IMR-90 (cell line): ENCODE measurements around the gene IGFBP1. TPM values are rescaled to one million over a fixed set of nuclear protein-coding genes. Genes with fewer than 3 reads are reported as not detected.

Experiments used
- ATAC-seq: fragments of 200-7000 bp; cut with Tn5 transposase; 2 replicates; pipeline ENCODE4 v1.9.1; 2020; ENCODE audit warnings: low read depth, mild to moderate bottlenecking, moderate library complexity
- BruUV-seq: library from RNA; stranded (reverse); fragments of 400-500 nt; replicated peaks from 2 replicates; lab custom pipeline; 2021; lab: Mats Ljungman, UMichigan
- CTCF ChIA-PET: fragments of 300-600 bp; formaldehyde crosslinking; extraction: SDS; loops from one replicate; lab custom pipeline; 2021; ENCODE audit warnings: antibody characterized with exemption; lab: Yijun Ruan, JAX
- POLR2A ChIA-PET: fragments of 300-600 bp; sonication (Branson Sonifier 250); formaldehyde crosslinking; loops from one replicate; lab custom pipeline; 2022; ENCODE audit warnings: antibody characterized with exemption; ENCODE audit not compliant: unreplicated experiment; lab: Charles Lee
- DNase-seq: peaks from one replicate; pipeline ENCODE4 v3.0.0; 2013
- H2AFZ ChIP-seq: replicated peaks from 2 replicates; pipeline ENCODE3; 2013; ENCODE audit warnings: low read length, mild to moderate bottlenecking; ENCODE audit not compliant: poor library complexity
- H2AK5ac ChIP-seq: 2 replicates; pipeline ENCODE4 v1.6.1; 2013; ENCODE audit warnings: low read depth, low read length, inconsistent platforms
- H2AK9ac ChIP-seq: replicated peaks from 2 replicates; pipeline ENCODE3; 2013; ENCODE audit warnings: mild to moderate bottlenecking, low read depth, low read length, moderate library complexity; ENCODE audit not compliant: poor library complexity
- H2BK120ac ChIP-seq: 2 replicates; pipeline ENCODE4 v1.6.1; 2013; ENCODE audit warnings: low read depth, low read length, inconsistent platforms
- H2BK15ac ChIP-seq: 3 replicates; pipeline ENCODE4 v1.6.1; 2013; ENCODE audit warnings: low read depth, low read length, inconsistent platforms
- H2BK20ac ChIP-seq: 2 replicates; pipeline ENCODE4 v1.6.1; 2013; ENCODE audit warnings: low read depth, mild to moderate bottlenecking, inconsistent platforms, low read length, moderate library complexity
- H2BK5ac ChIP-seq: 2 replicates; pipeline ENCODE4 v1.6.1; 2013; ENCODE audit warnings: mild to moderate bottlenecking, low read depth, low read length, inconsistent platforms; ENCODE audit not compliant: poor library complexity, severe bottlenecking
- H3K14ac ChIP-seq: replicated peaks from 2 replicates; pipeline ENCODE4 v1.6.1; 2013; ENCODE audit warnings: low read depth, low read length, inconsistent platforms
- H3K18ac ChIP-seq: 2 replicates; pipeline ENCODE4 v1.6.1; 2013; ENCODE audit warnings: low read depth, low read length, control low read depth
- H3K23ac ChIP-seq: 2 replicates; pipeline ENCODE4 v1.6.1; 2013; ENCODE audit warnings: low read depth, low read length, inconsistent platforms
- H3K27ac ChIP-seq: 2 replicates; pipeline ENCODE4 v1.5.1; 2013; ENCODE audit warnings: mild to moderate bottlenecking, control low read depth, low read length; ENCODE audit not compliant: insufficient read depth
- H3K27me3 ChIP-seq: 2 replicates; pipeline ENCODE4 v1.6.1; 2013; ENCODE audit warnings: low read length; ENCODE audit not compliant: control insufficient read depth, insufficient read depth
- H3K36me3 ChIP-seq: 2 replicates; pipeline ENCODE4 v1.6.1; 2013; ENCODE audit warnings: low read length, mixed read lengths; ENCODE audit not compliant: control insufficient read depth, insufficient read depth
- H3K4ac ChIP-seq: 2 replicates; pipeline ENCODE4 v1.6.1; 2013; ENCODE audit warnings: low read depth, low read length, inconsistent platforms
- H3K4me1 ChIP-seq: 2 replicates; pipeline ENCODE4 v1.6.1; 2013; ENCODE audit warnings: low read length, mixed read lengths; ENCODE audit not compliant: control insufficient read depth, insufficient read depth
- H3K4me2 ChIP-seq: 2 replicates; pipeline ENCODE4 v1.6.1; 2013; ENCODE audit warnings: low read depth, mild to moderate bottlenecking, control low read depth, low read length, moderate library complexity
- H3K4me3 ChIP-seq: 2 replicates; pipeline ENCODE4 v1.5.1; 2013; ENCODE audit warnings: low read depth, mild to moderate bottlenecking, control low read depth, low read length, moderate library complexity; ENCODE audit not compliant: insufficient read depth
- H3K56ac ChIP-seq: 2 replicates; pipeline ENCODE4 v1.6.1; 2013; ENCODE audit warnings: low read length, inconsistent platforms; ENCODE audit not compliant: insufficient read depth; ENCODE audit errors: extremely low read depth
- H3K79me1 ChIP-seq, 2 experiments: 2 replicates each; pipeline ENCODE4 v1.6.1; 2013; ENCODE audit warnings: low read length in 2 of 2, inconsistent platforms in 1 of 2, low read depth in 1 of 2
- H3K9ac ChIP-seq: 2 replicates; pipeline ENCODE4 v1.6.1; 2013; ENCODE audit warnings: low read depth, low read length, control low read depth
- H3K9me1 ChIP-seq: 2 replicates; pipeline ENCODE4 v1.6.1; 2013; ENCODE audit warnings: low read length, inconsistent platforms; ENCODE audit not compliant: insufficient read depth
- H3K9me3 ChIP-seq: 2 replicates; pipeline ENCODE4 v1.6.1; 2013; ENCODE audit warnings: low read length; ENCODE audit not compliant: control insufficient read depth, insufficient read depth
- H4K20me1 ChIP-seq: 2 replicates; pipeline ENCODE4 v1.6.1; 2013; ENCODE audit warnings: low read length, inconsistent platforms; ENCODE audit not compliant: insufficient read depth
- H4K5ac ChIP-seq: 2 replicates; pipeline ENCODE4 v1.6.1; 2013; ENCODE audit warnings: mild to moderate bottlenecking, low read depth, low read length, control low read depth
- H4K8ac ChIP-seq, 2 experiments: 2 replicates each; pipeline ENCODE4 v1.6.1; 2013; ENCODE audit warnings: low read depth in 2 of 2, low read length in 2 of 2, control low read depth in 1 of 2, inconsistent platforms in 1 of 2
- H4K91ac ChIP-seq: 2 replicates; pipeline ENCODE4 v1.6.1; 2013; ENCODE audit warnings: low read depth, low read length, inconsistent platforms; ENCODE audit not compliant: insufficient read depth
- BHLHE40 ChIP-seq: fragments of 150-350 bp; IDR thresholded peaks from 2 replicates; pipeline ENCODE4 v1.6.1; 2016; ENCODE audit warnings: mild to moderate bottlenecking, low read depth, low read length
- CTCF ChIP-seq: conservative IDR thresholded peaks from 2 replicates; pipeline ENCODE4 v1.5.1; 2012; ENCODE audit warnings: mild to moderate bottlenecking, low read depth, low read length, improper control_type of control experiment
- WGBS, 2 experiments: methylation state at CpG; one replicate each; pipeline versions ENCODE4 v1.1.5 to v1.1.7; 2013; ENCODE audit warnings: missing lambda C conversion rate in 2 of 2; ENCODE audit not compliant: insufficient read length in 1 of 2; ENCODE audit errors: extremely low coverage in 2 of 2; 5-methylcytosine and 5-hydroxymethylcytosine counted together
- dilution Hi-C: fragments of 300-500 bp; cut with HindIII; formaldehyde crosslinking; loops from one replicate; pipeline ENCODE4 v1.14.3; 2018; ENCODE audit warnings: low sequenced_read_pairs; ENCODE audit not compliant: unreplicated experiment
- in situ Hi-C: fragments of 300-500 bp; cut with MboI; formaldehyde crosslinking; loops from 3 replicates; pipeline ENCODE4 v1.14.3; 2019; ENCODE audit warnings: low sequenced_read_pairs, inconsistent platforms, mixed read lengths
- intact Hi-C: fragments of 100-400 bp; cut with micrococcal nuclease; formaldehyde crosslinking; loops from 2 replicates; pipeline ENCODE4 v1.10.0; 2022
- polyA plus RNA-seq, 3 experiments: library from polyadenylated mRNA; depleted of rRNA; stranded (reverse); fragments of >200 nt; gene quantifications; 2 replicates each; pipeline ENCODE4 v1.2.3, GENCODE V29; 2012; ENCODE audit warnings: low replicate concordance in 1 of 3
- total RNA-seq: library from RNA; depleted of rRNA; stranded (reverse); fragments of >200 nt; gene quantifications from 2 replicates; pipeline ENCODE4 v1.2.3, GENCODE V29; 2012

IGFBP1 gene
- total and polyA plus RNA-seq, 2 of the 4 experiments (the other 2 are of a cell fraction) = not detected

- ChIA-PET CTCF (no interaction called here), POLR2A (no interaction called here)
- in situ Hi-C loops (no loop called here), intact Hi-C loops (no loop called here), dilution Hi-C loops (no loop called here)
- H3K18ac ChIP-seq = no peak overlapping the region
- no peak overlapping the region for H3K4me3 ChIP-seq
- H3K79me1 ChIP-seq = no peaks in the 10 kb centered on the region
- H2AFZ ChIP-seq = peak overlapping the region; percentile 5
- H2BK20ac ChIP-seq = no peak overlapping the region
- H2BK15ac ChIP-seq = no peak overlapping the region
- H3K9me3 ChIP-seq = no peaks in the 10 kb centered on the region; the same call in 1 of the 2 replicates
- 0 out of 2 replicates have a peak overlapping the region, but pooled peaks have one; percentile 15 for H2AK5ac ChIP-seq
- no peaks in the 10 kb centered on the region for H4K20me1 ChIP-seq
- no peak overlapping the region for H2BK5ac ChIP-seq
- no peak overlapping the region for H3K23ac ChIP-seq
- peak overlapping the region; percentile 28 for H2AK9ac ChIP-seq
- H3K56ac ChIP-seq = no peak overlapping the region; the same call in 1 of the 2 replicates
- ATAC-seq = no peak
- 0 out of 2 replicates have a peak, but pooled peaks cover 2% of the 10 kb centered on the region for H3K27me3 ChIP-seq
- H4K5ac ChIP-seq = no peak overlapping the region
- H3K4me1 ChIP-seq = no peaks in the 10 kb centered on the region
- no peak overlapping the region for H3K14ac ChIP-seq
- H4K91ac ChIP-seq = no peak overlapping the region
- no peaks in the 10 kb centered on the region for H3K36me3 ChIP-seq
- no peak for DNase-seq
- BruUV-seq = no TSS peak
- WGBS, 2 experiments = 97% methylated on average over 11 of the region's 22 CpGs; no CpG with 5 or more reads in 1 of the 2 experiments
- TF ChIP-seq CTCF = 0 out of 2 replicates have a peak, but pooled peaks have one; percentile 2
- no peak for TF ChIP-seq BHLHE40
- no peak overlapping the region for H3K4ac ChIP-seq
- no peak overlapping the region for H4K8ac ChIP-seq
- H2BK120ac ChIP-seq = no peak overlapping the region
- H3K4me2 ChIP-seq = no peak overlapping the region
- peaks cover 12% of the 10 kb centered on the region for H3K9me1 ChIP-seq
- no peak overlapping the region for H3K9ac ChIP-seq
- no peak overlapping the region for H3K27ac ChIP-seq
These were observed 50.5 kb downstream of the IGFBP1 start for GRCh38 chr7:45938626-45939302.
